ENCODE measurements around the gene PRPF31. TPM values are rescaled to one million over a fixed set of nuclear protein-coding genes. Genes with fewer than 3 reads are reported as not detected.
A peak's percentile ranks its signal among the peaks of the same experiment; 100 is the strongest.

PRPF31 gene
- total and polyA plus RNA-seq, 2 of the 13 experiments (the other 11 are each of a cell fraction or from before 2014, with no cell fraction given), result 23.8 to 63.8 TPM

DNA sequence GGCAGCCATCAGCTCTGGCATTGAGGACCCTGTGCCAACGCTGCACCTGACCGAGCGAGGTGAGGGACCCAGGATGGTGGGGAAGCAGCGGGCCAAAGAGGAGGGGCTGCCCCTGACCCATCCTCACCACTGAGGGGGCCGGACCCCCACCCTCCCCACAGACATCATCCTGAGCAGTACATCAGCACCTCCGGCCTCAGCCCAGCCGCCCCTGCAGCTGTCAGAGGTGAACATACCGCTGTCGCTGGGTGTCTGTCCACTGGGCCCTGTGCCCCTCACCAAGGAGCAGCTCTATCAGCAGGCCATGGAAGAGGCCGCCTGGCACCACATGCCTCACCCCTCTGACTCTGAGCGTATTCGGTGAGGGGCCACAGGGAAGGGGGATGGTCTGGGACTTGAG is 36.7 kb downstream of the PRPF31 start:
- no peaks in the 10 kb centered on the region for H3K27me3 ChIP-seq (ENCODE audit: control insufficient read depth in 1 of 2, insufficient read depth in 2 of 2, low read length in 2 of 2)
- POLR2A ChIA-PET, result interaction anchor here (0.5 to 3.7 kb wide), 2 partner anchors 13 to 15 kb away, joined by 3 to 19 read pairs; partner anchors contain the start of gene CNOT3
- FAIRE-seq (no peak), DNase-seq (ENCODE audit: low spot score) (no peak), ATAC-seq (0 out of 3 replicates have a peak, but pooled peaks have one; percentile 3)
- TF ChIP-seq, protein P1, sequence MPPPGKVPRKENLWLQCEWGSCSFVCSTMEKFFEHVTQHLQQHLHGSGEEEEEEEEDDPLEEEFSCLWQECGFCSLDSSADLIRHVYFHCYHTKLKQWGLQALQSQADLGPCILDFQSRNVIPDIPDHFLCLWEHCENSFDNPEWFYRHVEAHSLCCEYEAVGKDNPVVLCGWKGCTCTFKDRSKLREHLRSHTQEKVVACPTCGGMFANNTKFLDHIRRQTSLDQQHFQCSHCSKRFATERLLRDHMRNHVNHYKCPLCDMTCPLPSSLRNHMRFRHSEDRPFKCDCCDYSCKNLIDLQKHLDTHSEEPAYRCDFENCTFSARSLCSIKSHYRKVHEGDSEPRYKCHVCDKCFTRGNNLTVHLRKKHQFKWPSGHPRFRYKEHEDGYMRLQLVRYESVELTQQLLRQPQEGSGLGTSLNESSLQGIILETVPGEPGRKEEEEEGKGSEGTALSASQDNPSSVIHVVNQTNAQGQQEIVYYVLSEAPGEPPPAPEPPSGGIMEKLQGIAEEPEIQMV (CRISPR knock-in tag; IDR thresholded peaks at IDR 0.05; ENCODE audit: low read depth), result no peak
- TF ChIP-seq, protein P2, sequence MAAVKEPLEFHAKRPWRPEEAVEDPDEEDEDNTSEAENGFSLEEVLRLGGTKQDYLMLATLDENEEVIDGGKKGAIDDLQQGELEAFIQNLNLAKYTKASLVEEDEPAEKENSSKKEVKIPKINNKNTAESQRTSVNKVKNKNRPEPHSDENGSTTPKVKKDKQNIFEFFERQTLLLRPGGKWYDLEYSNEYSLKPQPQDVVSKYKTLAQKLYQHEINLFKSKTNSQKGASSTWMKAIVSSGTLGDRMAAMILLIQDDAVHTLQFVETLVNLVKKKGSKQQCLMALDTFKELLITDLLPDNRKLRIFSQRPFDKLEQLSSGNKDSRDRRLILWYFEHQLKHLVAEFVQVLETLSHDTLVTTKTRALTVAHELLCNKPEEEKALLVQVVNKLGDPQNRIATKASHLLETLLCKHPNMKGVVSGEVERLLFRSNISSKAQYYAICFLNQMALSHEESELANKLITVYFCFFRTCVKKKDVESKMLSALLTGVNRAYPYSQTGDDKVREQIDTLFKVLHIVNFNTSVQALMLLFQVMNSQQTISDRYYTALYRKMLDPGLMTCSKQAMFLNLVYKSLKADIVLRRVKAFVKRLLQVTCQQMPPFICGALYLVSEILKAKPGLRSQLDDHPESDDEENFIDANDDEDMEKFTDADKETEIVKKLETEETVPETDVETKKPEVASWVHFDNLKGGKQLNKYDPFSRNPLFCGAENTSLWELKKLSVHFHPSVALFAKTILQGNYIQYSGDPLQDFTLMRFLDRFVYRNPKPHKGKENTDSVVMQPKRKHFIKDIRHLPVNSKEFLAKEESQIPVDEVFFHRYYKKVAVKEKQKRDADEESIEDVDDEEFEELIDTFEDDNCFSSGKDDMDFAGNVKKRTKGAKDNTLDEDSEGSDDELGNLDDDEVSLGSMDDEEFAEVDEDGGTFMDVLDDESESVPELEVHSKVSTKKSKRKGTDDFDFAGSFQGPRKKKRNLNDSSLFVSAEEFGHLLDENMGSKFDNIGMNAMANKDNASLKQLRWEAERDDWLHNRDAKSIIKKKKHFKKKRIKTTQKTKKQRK (IDR thresholded peaks at IDR 0.05; ENCODE audit: low read length), result no peak
- TF ChIP-seq KDM1A (CRISPR knock-in tag; IDR thresholded peaks at IDR 0.05) (no peak), SIN3B (IDR thresholded peaks at IDR 0.05; ENCODE audit: low read length) (no peak), ZNF292 (CRISPR knock-in tag; IDR thresholded peaks at IDR 0.05; ENCODE audit: borderline replicate concordance, low read depth) (no peak), AGO2 (optimal IDR thresholded peaks at IDR 0.05; ENCODE audit: low read depth, low read length) (peak; percentile 57), MTF1 (CRISPR knock-in tag; IDR thresholded peaks at IDR 0.05) (no peak), AGO1 (IDR thresholded peaks at IDR 0.05; ENCODE audit: low read depth, low read length, poor library complexity, severe bottlenecking) (peak; percentile 42), RAD51 (IDR thresholded peaks at IDR 0.05; ENCODE audit: borderline replicate concordance) (no peak), ZNF550 (CRISPR knock-in tag; IDR thresholded peaks at IDR 0.05; ENCODE audit: borderline replicate concordance) (no peak), HOXA5 (CRISPR knock-in tag; IDR thresholded peaks at IDR 0.05) (no peak), NPAS2 (CRISPR knock-in tag; IDR thresholded peaks at IDR 0.05; ENCODE audit: borderline replicate concordance) (no peak), RBFOX2 (IDR thresholded peaks at IDR 0.05; ENCODE audit: low read depth, low read length) (0 out of 2 replicates have a peak, but pooled peaks have one; percentile 10)
- TF ChIP-seq, protein P3, sequence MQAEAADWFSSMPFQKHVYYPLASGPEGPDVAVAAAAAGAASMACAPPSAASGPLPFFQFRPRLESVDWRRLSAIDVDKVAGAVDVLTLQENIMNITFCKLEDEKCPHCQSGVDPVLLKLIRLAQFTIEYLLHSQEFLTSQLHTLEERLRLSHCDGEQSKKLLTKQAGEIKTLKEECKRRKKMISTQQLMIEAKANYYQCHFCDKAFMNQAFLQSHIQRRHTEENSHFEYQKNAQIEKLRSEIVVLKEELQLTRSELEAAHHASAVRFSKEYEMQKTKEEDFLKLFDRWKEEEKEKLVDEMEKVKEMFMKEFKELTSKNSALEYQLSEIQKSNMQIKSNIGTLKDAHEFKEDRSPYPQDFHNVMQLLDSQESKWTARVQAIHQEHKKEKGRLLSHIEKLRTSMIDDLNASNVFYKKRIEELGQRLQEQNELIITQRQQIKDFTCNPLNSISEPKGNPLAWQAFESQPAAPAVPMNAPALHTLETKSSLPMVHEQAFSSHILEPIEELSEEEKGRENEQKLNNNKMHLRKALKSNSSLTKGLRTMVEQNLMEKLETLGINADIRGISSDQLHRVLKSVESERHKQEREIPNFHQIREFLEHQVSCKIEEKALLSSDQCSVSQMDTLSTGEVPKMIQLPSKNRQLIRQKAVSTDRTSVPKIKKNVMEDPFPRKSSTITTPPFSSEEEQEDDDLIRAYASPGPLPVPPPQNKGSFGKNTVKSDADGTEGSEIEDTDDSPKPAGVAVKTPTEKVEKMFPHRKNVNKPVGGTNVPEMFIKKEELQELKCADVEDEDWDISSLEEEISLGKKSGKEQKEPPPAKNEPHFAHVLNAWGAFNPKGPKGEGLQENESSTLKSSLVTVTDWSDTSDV (CRISPR knock-in tag; IDR thresholded peaks at IDR 0.05), result no peak
- H3K4me2 ChIP-seq (ENCODE audit: low read depth, low read length), result no peak overlapping the region
- H3K4me3 ChIP-seq (replicated peaks in 1 of 3; ENCODE audit: insufficient read depth in 1 of 3, low read depth in 2 of 3, low read length in 3 of 3), result no peak overlapping the region
- 0 out of 2 replicates have a peak, but pooled peaks cover 3% of the 10 kb centered on the region for H4K20me1 ChIP-seq (ENCODE audit: insufficient read depth, low read length)
- no TSS peak for BruUV-seq (replicated peaks)
- peaks cover 39 to 92% of the 10 kb centered on the region in 2 experiments for H3K36me3 ChIP-seq (replicated peaks in 1 of 2; ENCODE audit: control insufficient read depth in 1 of 2, insufficient read depth in 2 of 2, low read length in 2 of 2)
- H3K9me3 ChIP-seq (ENCODE audit: low read length), result no peaks in the 10 kb centered on the region
- intact Hi-C loops (cut with micrococcal nuclease; ENCODE audit: unreplicated experiment) (no loop called here), in situ Hi-C loops (cut with HindIII; ENCODE audit: extremely low pct_ligation_motif_present, low pct_unique_long_range_greater_than_20kb) (no loop called here)
- no peaks in the 10 kb centered on the region for H3K79me2 ChIP-seq (ENCODE audit: insufficient read depth, low read length)
- no peak overlapping the region for H3K9ac ChIP-seq (ENCODE audit: insufficient read depth, low read depth, low read length)
- H3K27ac ChIP-seq (ENCODE audit: extremely low read length, insufficient read depth, low read length), result no peak overlapping the region
- 100% methylated on average over 4 of the region's 12 CpGs for WGBS (ENCODE audit: low lambda C conversion rate)
- H2AFZ ChIP-seq (ENCODE audit: low read length), result no peak overlapping the region
- CTCF ChIA-PET (ENCODE audit: low intra/inter-chr PET ratio, low total read pairs), result no interaction called here
- H3K4me1 ChIP-seq (ENCODE audit: insufficient read depth, low read length), result no peaks in the 10 kb centered on the region
